Measurements from ENCODE around the gene GTF2H4. TPM values are rescaled to one million over a fixed set of nuclear protein-coding genes. Genes with fewer than 3 reads are reported as not detected.
A peak's percentile ranks its signal among the peaks of the same experiment; 100 is the strongest.

The GTF2H4 gene
- total RNA-seq, 4 donors from 2014 or later: 5.7 to 20.7 (median 7.5) TPM

- H3K36me3 ChIP-seq: peaks cover 0 to 18% of the 10 kb centered on the region in 2 donors
- no peaks in the 10 kb centered on the region for H3K9me3 ChIP-seq
- in situ Hi-C loops (cut with MboI; ENCODE audit: low sequenced_read_pairs in 4 of 4) (loop anchor here in 1 of 4 donors (25.0 kb wide), 1 partner anchor 148 kb away; the partner anchor contains the start of genes FLOT1 and IER3), intact Hi-C loops (cut with DNase I; ENCODE audit: low total_unique reads) (loop anchor here (2.0 kb wide), 1 partner anchor 57 kb away; no protein-coding TSS in a partner anchor)
- no peaks in the 10 kb centered on the region for H3K27me3 ChIP-seq
- peak overlapping the region; percentile 89 to 97 (median 94) for H3K27ac ChIP-seq
- peak; percentile 40 to 71 for DNase-seq
- peaks cover 49 to 66% of the 10 kb centered on the region in 2 donors for H3K4me1 ChIP-seq
- H3K4me3 ChIP-seq: peak overlapping the region; percentile 66 to 92 (median 78)
- ATAC-seq: peak; percentile 16 to 19
- TF ChIP-seq CTCF (IDR thresholded peaks at IDR 0.05 in 4 of 5, conservative IDR thresholded peaks at IDR 0.05 in 1 of 5): no peak
- no peak for TF ChIP-seq POLR2A (IDR thresholded peaks at IDR 0.05)
Observed at GRCh38 chr6:30885481-30885998, 22.5 kb upstream of the GTF2H4 start.

GRCh38 chr6:30885999-30886896, 21.8 kb upstream of the GTF2H4 start:
- Histone ChIP-seq H3K27me3 (no peaks in the 10 kb centered on the region), H3K36me3 (peaks cover 0 to 25% of the 10 kb centered on the region in 2 donors), H3K9me3 (no peaks in the 10 kb centered on the region), H3K4me3 (peak overlapping the region; percentile 66 to 92 (median 78)), H3K4me1 (peaks cover 49 to 66% of the 10 kb centered on the region in 2 donors), H3K27ac (peak overlapping the region; percentile 89 to 97 (median 94))
- in situ Hi-C loops (cut with MboI; ENCODE audit: low sequenced_read_pairs in 4 of 4): loop anchor here in 1 of 4 donors (25.0 kb wide), 1 partner anchor 149 kb away; the partner anchor contains the start of genes FLOT1 and IER3
- intact Hi-C loops (cut with DNase I; ENCODE audit: low total_unique reads): loop anchor here (1.0 to 2.0 kb wide), 2 partner anchors 22 to 57 kb away; partner anchors contain the start of gene GTF2H4
- peak; percentile 77 to 92 for DNase-seq
- TF ChIP-seq CTCF (IDR thresholded peaks at IDR 0.05 in 4 of 5, conservative IDR thresholded peaks at IDR 0.05 in 1 of 5) (no peak), POLR2A (IDR thresholded peaks at IDR 0.05) (peak; percentile 44 to 77)
- ATAC-seq: peak; percentile 52 to 57

GRCh38 chr6:30886897-30887255, 21.1 kb upstream of the GTF2H4 start:
- intact Hi-C loops (cut with DNase I; ENCODE audit: low total_unique reads): loop anchor here (1.0 kb wide), 1 partner anchor 21 kb away; the partner anchor contains the start of gene GTF2H4
- Histone ChIP-seq H3K4me1 (peaks cover 49 to 66% of the 10 kb centered on the region in 2 donors), H3K27me3 (no peaks in the 10 kb centered on the region), H3K9me3 (no peaks in the 10 kb centered on the region), H3K4me3 (peak overlapping the region in 2 of 4 donors; percentile 66 to 92), H3K36me3 (peaks cover 0 to 32% of the 10 kb centered on the region in 2 donors), H3K27ac (peak overlapping the region; percentile 89 to 97 (median 94))
- ATAC-seq (no peak), DNase-seq (no peak)
- TF ChIP-seq POLR2A (IDR thresholded peaks at IDR 0.05) (no peak), CTCF (IDR thresholded peaks at IDR 0.05 in 4 of 5, conservative IDR thresholded peaks at IDR 0.05 in 1 of 5) (no peak)
- in situ Hi-C loops (cut with MboI; ENCODE audit: low sequenced_read_pairs in 4 of 4): loop anchor here in 1 of 4 donors (25.0 kb wide), 1 partner anchor 150 kb away; the partner anchor contains the start of genes FLOT1 and IER3

GRCh38 chr6:30887901-30888815, 19.8 kb upstream of the GTF2H4 start:
- in situ Hi-C loops (cut with MboI; ENCODE audit: low sequenced_read_pairs in 4 of 4) (loop anchor here in 1 of 4 donors (25.0 kb wide), 1 partner anchor 151 kb away; the partner anchor contains the start of genes FLOT1 and IER3), intact Hi-C loops (cut with DNase I; ENCODE audit: low total_unique reads) (no loop called here)
- peak overlapping the region; percentile 46 to 96 (median 74) for H3K27ac ChIP-seq
- H3K36me3 ChIP-seq: peaks cover 0 to 44% of the 10 kb centered on the region in 2 donors
- H3K4me3 ChIP-seq: no peak overlapping the region
- ATAC-seq: no peak
- H3K9me3 ChIP-seq: no peaks in the 10 kb centered on the region
- DNase-seq: no peak
- H3K4me1 ChIP-seq: peaks cover 46 to 53% of the 10 kb centered on the region in 2 donors
- no peaks in the 10 kb centered on the region for H3K27me3 ChIP-seq
- TF ChIP-seq POLR2A (IDR thresholded peaks at IDR 0.05) (no peak), CTCF (IDR thresholded peaks at IDR 0.05 in 4 of 5, conservative IDR thresholded peaks at IDR 0.05 in 1 of 5) (no peak)
